SU-DHL-6 (cell line): ENCODE data around the gene NFATC3.
"Not testable (repeated sequence)": the region's sequence is repeated elsewhere in the genome, so short reads cannot be mapped to it uniquely, and the experiment has no call there.

Experiments
- CTCF ChIP-seq: fragments of 200-600 bp; sonication (generic); IDR thresholded peaks from one replicate; pipeline ENCODE4 v1.5.1; 2017; ENCODE audit warnings: antibody characterized with exemption, mild to moderate bottlenecking, low read length, moderate library complexity; ENCODE audit not compliant: insufficient read depth, poor library complexity, severe bottlenecking
- EZH2phosphoT487 ChIP-seq: fragments of 200-600 bp; sonication (generic), shearing (Covaris generic); conservative IDR thresholded peaks from 2 replicates; pipeline ENCODE4 v1.6.1; 2018; ENCODE audit warnings: mild to moderate bottlenecking, antibody characterized with exemption, low read length, moderate library complexity, mixed read lengths

GRCh38 chr16:68110611-68111010 lies 25.4 kb downstream of the NFATC3 start:
- TF ChIP-seq CTCF, EZH2phosphoT487: not testable (repeated sequence)
